GM23248 (cell line): ENCODE measurements around the gene H19. TPM values are rescaled to one million over a fixed set of nuclear protein-coding genes. Genes with fewer than 3 reads are reported as not detected.

Experiments
- DNase-seq: peaks from one replicate; pipeline ENCODE4 v3.0.0-alpha.2; 2015
- H2AFZ ChIP-seq: fragments of 200-600 bp; sonication (generic); 2 replicates; pipeline ENCODE4 v1.6.1; 2016; ENCODE audit warnings: antibody characterized with exemption
- H3F3A ChIP-seq: fragments of 200-600 bp; sonication (generic); 2 replicates; pipeline ENCODE4 v1.6.1; 2016; ENCODE audit warnings: mild to moderate bottlenecking, antibody characterized with exemption, mixed run types; ENCODE audit not compliant: insufficient read depth
- H3K27ac ChIP-seq: fragments of 200-600 bp; sonication (generic); 2 replicates; pipeline ENCODE4 v1.5.1; 2016; ENCODE audit warnings: mild to moderate bottlenecking
- H3K27me3 ChIP-seq: fragments of 200-600 bp; sonication (generic); replicated peaks from 2 replicates; pipeline ENCODE4 v1.6.1; 2016; ENCODE audit warnings: mild to moderate bottlenecking; ENCODE audit not compliant: insufficient read depth
- H3K36me3 ChIP-seq: fragments of 200-600 bp; sonication (generic); 2 replicates; pipeline ENCODE4 v1.6.1; 2016; ENCODE audit warnings: low read depth, mild to moderate bottlenecking
- H3K4me1 ChIP-seq: fragments of 200-600 bp; sonication (generic); 2 replicates; pipeline ENCODE4 v1.6.1; 2016; ENCODE audit warnings: mild to moderate bottlenecking; ENCODE audit not compliant: insufficient read depth
- H3K4me2 ChIP-seq: fragments of 200-600 bp; sonication (generic); one replicate; pipeline ENCODE4 v1.6.1; 2016; ENCODE audit warnings: mild to moderate bottlenecking; ENCODE audit not compliant: unreplicated experiment
- H3K4me3 ChIP-seq: fragments of 200-600 bp; sonication (generic); 2 replicates; pipeline ENCODE4 v1.5.1; 2016; ENCODE audit warnings: mild to moderate bottlenecking
- H3K79me2 ChIP-seq: fragments of 200-600 bp; sonication (generic); 2 replicates; pipeline ENCODE4 v1.6.1; 2016; ENCODE audit warnings: mild to moderate bottlenecking; ENCODE audit not compliant: insufficient read depth
- H3K9ac ChIP-seq: fragments of 200-600 bp; sonication (generic); 2 replicates; pipeline ENCODE4 v1.6.1; 2016; ENCODE audit warnings: mild to moderate bottlenecking
- H3K9me2 ChIP-seq: fragments of 200-600 bp; sonication (generic); 2 replicates; pipeline ENCODE4 v1.6.1; 2016; ENCODE audit warnings: mixed run types, mild to moderate bottlenecking, moderate library complexity; ENCODE audit not compliant: insufficient read depth
- H3K9me3 ChIP-seq: fragments of 200-600 bp; sonication (generic); one replicate; pipeline ENCODE4 v1.6.1; 2017; ENCODE audit warnings: low read depth
- H4K20me1 ChIP-seq: fragments of 200-600 bp; sonication (generic); 2 replicates; pipeline ENCODE4 v1.6.0; 2016; ENCODE audit not compliant: insufficient read depth
- EZH2 ChIP-seq: fragments of 200-600 bp; sonication (generic); IDR thresholded peaks from 2 replicates; pipeline ENCODE4 v1.6.1; 2018; ENCODE audit warnings: antibody characterized with exemption, mild to moderate bottlenecking; ENCODE audit not compliant: insufficient read depth, poor library complexity, severe bottlenecking
- EZH2phosphoT487 ChIP-seq: fragments of 200-600 bp; sonication (generic); IDR thresholded peaks from 2 replicates; pipeline ENCODE4 v1.6.1; 2018; ENCODE audit warnings: antibody characterized with exemption, moderate library complexity, mild to moderate bottlenecking, low read depth; ENCODE audit not compliant: insufficient read depth
- WGBS, 2 experiments: methylation state at CpG; one replicate each; pipeline ENCODE4 v1.1.6; 2015 to 2017; ENCODE audit warnings: low lambda C conversion rate in 2 of 2, low coverage in 1 of 2; ENCODE audit errors: missing lambda C conversion rate in 2 of 2; 5-methylcytosine and 5-hydroxymethylcytosine counted together
- in situ Hi-C: fragments of 300-500 bp; cut with MboI; formaldehyde crosslinking; loops from 2 replicates; pipeline ENCODE4 v1.15.0; 2020
- polyA plus RNA-seq: library from polyadenylated mRNA; unstranded; fragments of >200 nt; fragmentation: Nextera tagmentation; extraction: Ambion mirVana; gene quantifications from 2 replicates; pipeline ENCODE4 v1.2.1, GENCODE V29; 2016
- total RNA-seq: library from RNA; depleted of rRNA; stranded (reverse); fragments of >200 nt; shearing (Covaris generic); gene quantifications from 2 replicates; pipeline ENCODE4 v1.2.3, GENCODE V29; 2014

H19 gene
- total and polyA plus RNA-seq, 2 experiments from 2014 or later = 2.2 TPM; not detected in 1

GRCh38 chr11:1998861-1999260 lies 1.2 kb upstream of the H19 start:
- no peaks in the 10 kb centered on the region for H3F3A ChIP-seq
- H3K27ac ChIP-seq = no peak overlapping the region
- no peaks in the 10 kb centered on the region for H3K79me2 ChIP-seq
- DNase-seq = no peak
- H3K4me3 ChIP-seq = no peak overlapping the region
- in situ Hi-C loops = no loop called here
- no peaks in the 10 kb centered on the region for H3K9me3 ChIP-seq
- H3K9me2 ChIP-seq = no peaks in the 10 kb centered on the region
- H3K4me1 ChIP-seq = no peaks in the 10 kb centered on the region
- TF ChIP-seq EZH2 = no peak
- no peak for TF ChIP-seq EZH2phosphoT487
- no CpG with 5 or more reads among the region's 15 CpGs for WGBS, 2 experiments
- no peak overlapping the region for H3K9ac ChIP-seq
- no peak overlapping the region for H2AFZ ChIP-seq
- no peaks in the 10 kb centered on the region for H3K27me3 ChIP-seq
- H3K4me2 ChIP-seq = no peak overlapping the region
- no peaks in the 10 kb centered on the region for H3K36me3 ChIP-seq
- H4K20me1 ChIP-seq = no peaks in the 10 kb centered on the region

- Histone ChIP-seq H3K36me3 (no peaks in the 10 kb centered on the region), H3K4me2 (no peak overlapping the region), H3K27me3 (no peaks in the 10 kb centered on the region), H3K79me2 (no peaks in the 10 kb centered on the region), H3F3A (no peaks in the 10 kb centered on the region), H2AFZ (no peak overlapping the region), H3K4me1 (no peaks in the 10 kb centered on the region), H3K9me3 (no peaks in the 10 kb centered on the region), H3K9ac (no peak overlapping the region), H3K9me2 (no peaks in the 10 kb centered on the region), H3K4me3 (no peak overlapping the region), H4K20me1 (no peaks in the 10 kb centered on the region), H3K27ac (no peak overlapping the region)
- no CpG with 5 or more reads among the region's 28 CpGs for WGBS, 2 experiments
- no peak for DNase-seq
- in situ Hi-C loops = no loop called here
- TF ChIP-seq EZH2phosphoT487 = no peak
- no peak for TF ChIP-seq EZH2
These were observed 648 bp upstream of the H19 start for GRCh38 chr11:1998290-1998689.

GRCh38 chr11:1994121-1994520 lies 3.5 kb downstream of the H19 start:
- Histone ChIP-seq H4K20me1 (no peaks in the 10 kb centered on the region), H3K4me1 (no peaks in the 10 kb centered on the region), H3F3A (no peaks in the 10 kb centered on the region), H3K27me3 (no peaks in the 10 kb centered on the region), H3K4me2 (no peak overlapping the region), H3K79me2 (no peaks in the 10 kb centered on the region), H3K9ac (no peak overlapping the region), H3K36me3 (no peaks in the 10 kb centered on the region), H3K4me3 (no peak overlapping the region), H3K9me3 (no peaks in the 10 kb centered on the region), H3K9me2 (no peaks in the 10 kb centered on the region), H3K27ac (no peak overlapping the region), H2AFZ (no peak overlapping the region)
- TF ChIP-seq EZH2 (no peak), EZH2phosphoT487 (no peak)
- DNase-seq = no peak
- in situ Hi-C loops = no loop called here
- WGBS, 2 experiments = 59% methylated on average over 5 of the region's 13 CpGs; no CpG with 5 or more reads in 1 of the 2 experiments

- Histone ChIP-seq H3K9ac (no peak overlapping the region), H3K4me1 (no peaks in the 10 kb centered on the region), H3K79me2 (no peaks in the 10 kb centered on the region), H3K4me3 (no peak overlapping the region), H2AFZ (no peak overlapping the region), H3K9me2 (no peaks in the 10 kb centered on the region), H3K4me2 (no peak overlapping the region), H3F3A (no peaks in the 10 kb centered on the region), H3K27ac (no peak overlapping the region), H3K36me3 (no peaks in the 10 kb centered on the region), H4K20me1 (no peaks in the 10 kb centered on the region), H3K9me3 (no peaks in the 10 kb centered on the region), H3K27me3 (no peaks in the 10 kb centered on the region)
- no peak for DNase-seq
- in situ Hi-C loops = no loop called here
- no peak for TF ChIP-seq EZH2
- no peak for TF ChIP-seq EZH2phosphoT487
- WGBS, 2 experiments = 51% methylated on average over 7 of the region's 26 CpGs; no CpG with 5 or more reads in 1 of the 2 experiments
These were observed 5.5 kb downstream of the H19 start for GRCh38 chr11:1992111-1992510.
